Measurements from ENCODE around the gene PHYHD1. TPM values are rescaled to one million over a fixed set of nuclear protein-coding genes. Genes with fewer than 3 reads are reported as not detected.
A peak's percentile ranks its signal among the peaks of the same experiment; 100 is the strongest.

PHYHD1 gene
- total and polyA plus RNA-seq, 2 of the 13 experiments (the other 11 are each of a cell fraction or from before 2014, with no cell fraction given) = 10.6 to 25.3 TPM

GRCh38 chr9:128927731-128928411 is 7.1 kb downstream of the PHYHD1 start (continued):
- TF ChIP-seq ZNF281 (CRISPR knock-in tag; IDR thresholded peaks at IDR 0.05; ENCODE audit: borderline replicate concordance) (no peak), ATF7 (IDR thresholded peaks at IDR 0.05) (no peak), ATF7 (CRISPR knock-in tag; IDR thresholded peaks at IDR 0.05) (no peak), E2F2 (CRISPR knock-in tag; IDR thresholded peaks at IDR 0.05; ENCODE audit: borderline replicate concordance) (no peak), ZNF33A (CRISPR knock-in tag; IDR thresholded peaks at IDR 0.05; ENCODE audit: borderline replicate concordance) (no peak), HNRNPUL1 (IDR thresholded peaks at IDR 0.05; ENCODE audit: low read depth, low read length) (no peak), TSC22D2 (CRISPR knock-in tag; IDR thresholded peaks at IDR 0.05; ENCODE audit: borderline replicate concordance) (no peak), AFF4 (CRISPR knock-in tag; IDR thresholded peaks at IDR 0.05) (no peak), ZNF251 (CRISPR knock-in tag; IDR thresholded peaks at IDR 0.05) (no peak), ZNF207 (IDR thresholded peaks at IDR 0.05; ENCODE audit: borderline replicate concordance) (no peak), GABPB1 (CRISPR knock-in tag; IDR thresholded peaks at IDR 0.05) (0 out of 2 replicates have a peak, but pooled peaks have one; percentile 26), ZNF777 (CRISPR knock-in tag; IDR thresholded peaks at IDR 0.05) (no peak), ZBTB26 (CRISPR knock-in tag; IDR thresholded peaks at IDR 0.05; ENCODE audit: borderline replicate concordance) (no peak), KDM3A (CRISPR knock-in tag; IDR thresholded peaks at IDR 0.05; ENCODE audit: low read depth) (no peak), BCL3 (CRISPR knock-in tag; IDR thresholded peaks at IDR 0.05) (no peak), HDAC1 (CRISPR knock-in tag; IDR thresholded peaks at IDR 0.05) (no peak), ZNF121 (CRISPR knock-in tag; IDR thresholded peaks at IDR 0.05) (0 out of 2 replicates have a peak, but pooled peaks have one; percentile 23), ZNF451 (CRISPR knock-in tag; IDR thresholded peaks at IDR 0.05) (no peak), ZKSCAN1 (IDR thresholded peaks at IDR 0.05; ENCODE audit: low read length) (no peak)
